GM19438 (cell line): ENCODE measurements around the gene SLC44A4.
A peak's percentile ranks its signal among the peaks of the same experiment; 100 is the strongest.
"Not testable (repeated sequence)": the region's sequence is repeated elsewhere in the genome, so short reads cannot be mapped to it uniquely, and the experiment has no call there.

Source experiments
- ATAC-seq: cut with Tn5 transposase; IDR thresholded peaks from one replicate; pipeline ENCODE4 v1.9.1; 2021; ENCODE audit warnings: low read depth; ENCODE audit not compliant: unreplicated experiment

SLC44A4 gene

GRCh38 chr6:31831350-31832215 lies 47.2 kb downstream of the SLC44A4 start:
- no peak for ATAC-seq

- no peak for ATAC-seq
Observed at GRCh38 chr6:31830886-31831335, 47.9 kb downstream of the SLC44A4 start.

DNA sequence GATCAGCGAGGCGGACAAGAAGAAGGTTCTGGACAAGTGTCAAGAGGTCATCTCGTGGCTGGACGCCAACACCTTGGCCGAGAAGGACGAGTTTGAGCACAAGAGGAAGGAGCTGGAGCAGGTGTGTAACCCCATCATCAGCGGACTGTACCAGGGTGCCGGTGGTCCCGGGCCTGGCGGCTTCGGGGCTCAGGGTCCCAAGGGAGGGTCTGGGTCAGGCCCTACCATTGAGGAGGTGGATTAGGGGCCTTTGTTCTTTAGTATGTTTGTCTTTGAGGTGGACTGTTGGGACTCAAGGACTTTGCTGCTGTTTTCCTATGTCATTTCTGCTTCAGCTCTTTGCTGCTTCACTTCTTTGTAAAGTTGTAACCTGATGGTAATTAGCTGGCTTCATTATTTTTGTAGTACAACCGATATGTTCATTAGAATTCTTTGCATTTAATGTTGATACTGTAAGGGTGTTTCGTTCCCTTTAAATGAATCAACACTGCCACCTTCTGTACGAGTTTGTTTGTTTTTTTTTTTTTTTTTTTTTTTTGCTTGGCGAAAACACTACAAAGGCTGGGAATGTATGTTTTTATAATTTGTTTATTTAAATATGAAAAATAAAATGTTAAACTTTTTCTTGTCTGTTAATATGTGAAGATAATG lies 49.0 kb downstream of the SLC44A4 start:
- no peak for ATAC-seq

GRCh38 chr6:31827286-31828079 lies 51.3 kb downstream of the SLC44A4 start, which contains the start of gene HSPA1B:
Gene HSPA1B (plus strand): TSS chr6:31827738. CDS start chr6:31827951, 213 bp downstream.
- peak; percentile 54 for ATAC-seq

DNA sequence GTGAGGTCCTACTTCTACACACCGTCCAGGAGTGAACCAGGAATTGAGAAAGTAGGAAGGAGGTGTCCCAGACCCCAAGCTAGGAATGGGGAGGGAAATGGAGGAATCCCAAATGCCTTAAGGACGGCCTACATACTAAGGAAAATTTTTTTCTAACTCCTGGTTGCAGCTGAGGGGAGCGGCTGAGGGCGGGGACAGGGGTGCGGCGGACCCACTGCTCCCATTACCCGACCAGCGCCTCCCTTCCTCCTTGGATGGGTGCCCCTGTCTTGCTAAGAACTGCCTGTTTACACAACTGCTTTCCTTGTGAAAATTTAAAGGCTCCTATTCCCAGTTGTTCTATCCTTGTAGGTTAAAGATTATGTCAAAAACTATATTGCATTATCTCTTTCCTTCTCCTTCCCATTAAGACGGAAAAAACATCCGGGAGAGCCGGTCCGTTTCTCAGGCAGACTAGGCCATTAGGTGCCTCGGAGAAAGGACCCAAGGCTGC lies 52.0 kb downstream of the SLC44A4 start:
- ATAC-seq, result no peak

DNA sequence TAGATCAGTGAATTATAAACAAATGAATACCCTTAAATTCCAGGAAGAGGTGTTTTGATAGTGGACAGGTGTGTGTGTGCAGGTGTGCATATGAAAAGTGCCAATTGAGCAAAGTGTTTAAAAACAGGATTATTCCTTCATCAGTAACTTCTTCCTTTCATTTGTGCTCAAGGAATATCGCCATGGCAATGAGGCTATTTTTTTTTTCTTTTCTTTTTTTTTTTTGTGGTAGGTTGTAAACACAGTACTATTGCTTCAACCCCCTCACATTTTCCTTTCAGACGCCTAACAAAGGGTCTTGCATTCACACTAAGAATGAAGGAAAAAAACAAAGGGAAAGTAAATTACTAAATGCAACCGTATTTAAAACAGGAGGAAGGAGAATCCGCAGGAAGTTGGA lies 53.2 kb downstream of the SLC44A4 start:
- no peak for ATAC-seq

DNA sequence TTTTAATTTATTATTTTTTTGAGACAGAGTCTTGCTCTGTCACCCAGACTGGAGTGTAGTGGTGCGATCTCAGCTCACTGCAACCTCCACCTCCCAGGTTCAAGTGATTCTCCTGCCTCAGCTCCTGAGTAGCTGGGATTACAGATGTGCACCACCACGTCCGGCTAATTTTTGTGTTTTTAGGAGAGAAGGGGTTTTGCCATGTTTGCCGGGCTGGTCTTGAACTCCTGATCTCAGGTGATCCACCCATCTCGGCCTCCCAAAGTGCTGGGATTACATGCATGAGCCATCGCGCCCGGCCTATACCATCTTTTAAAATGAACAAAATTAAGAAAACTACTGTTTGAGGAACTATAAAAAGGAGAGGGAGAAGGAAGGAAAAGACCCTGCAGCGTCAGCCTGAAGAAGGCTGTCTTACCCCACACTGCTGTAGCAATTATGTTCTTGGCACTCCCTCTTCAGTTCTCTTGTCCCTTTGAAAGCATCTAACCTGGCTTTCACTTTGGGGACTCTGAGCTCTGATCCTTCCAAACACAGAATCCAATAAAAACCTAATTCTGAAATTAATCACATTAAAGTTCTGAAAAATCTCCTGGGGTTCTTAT lies 55.1 kb downstream of the SLC44A4 start:
- ATAC-seq, result not testable (repeated sequence)

- no peak for ATAC-seq
Observed at GRCh38 chr6:31822036-31822821, 56.6 kb downstream of the SLC44A4 start.

DNA sequence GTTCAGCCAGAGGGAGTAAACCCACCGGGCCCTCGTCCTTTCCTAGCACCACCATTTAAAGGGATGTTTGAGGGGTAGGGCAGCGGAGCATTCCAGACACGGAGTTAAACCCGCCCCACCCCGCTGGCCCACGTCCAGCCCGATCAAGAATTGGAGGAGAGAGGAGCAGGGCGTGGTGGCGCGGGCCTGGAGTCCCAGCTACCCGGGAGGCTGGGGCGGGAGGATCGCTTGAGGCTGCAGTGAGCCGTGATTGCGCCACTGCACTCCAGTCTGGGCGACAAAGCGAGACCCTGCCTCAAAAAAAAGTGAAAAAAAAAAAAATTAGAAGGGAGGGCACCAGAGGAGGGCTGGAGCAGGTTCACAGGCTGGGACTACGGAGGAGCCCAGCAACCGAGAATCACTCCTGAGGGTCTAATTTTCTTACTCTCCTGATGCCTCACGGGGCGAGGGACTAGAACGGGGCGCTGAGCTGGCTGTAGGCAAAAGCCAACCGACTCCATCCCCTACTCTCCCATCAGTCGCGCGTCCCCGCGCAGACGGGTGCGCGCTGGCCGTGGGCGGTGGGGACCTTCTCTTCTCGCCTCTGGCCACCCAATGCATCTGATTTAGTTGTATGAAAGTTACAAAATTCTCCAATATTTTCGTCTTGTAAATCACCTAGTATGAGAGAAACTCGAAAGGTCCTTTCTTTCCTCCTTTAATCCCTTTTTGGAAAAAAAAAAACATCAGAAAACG lies 57.3 kb downstream of the SLC44A4 start:
- ATAC-seq, result no peak

DNA sequence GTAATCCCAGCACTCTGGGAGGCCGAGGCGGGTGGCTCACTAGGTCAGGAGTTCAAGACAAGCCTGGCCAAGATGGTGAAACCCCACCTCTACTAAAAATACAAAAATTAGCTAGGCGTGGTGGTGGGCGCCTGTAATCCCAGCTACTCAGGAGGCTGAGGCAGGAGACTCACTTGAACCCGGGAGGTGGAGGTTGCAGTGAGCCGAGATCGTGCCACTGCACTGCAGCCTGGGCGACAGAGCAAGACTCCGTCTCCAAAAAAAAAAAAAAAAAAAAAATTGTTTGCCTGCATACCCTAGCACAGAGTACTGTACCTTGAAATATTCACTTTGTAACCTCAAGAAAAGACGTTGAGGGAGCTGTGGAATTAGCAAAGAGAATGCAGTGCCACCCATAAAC lies 58.4 kb downstream of the SLC44A4 start:
- ATAC-seq, result not testable (repeated sequence)

DNA sequence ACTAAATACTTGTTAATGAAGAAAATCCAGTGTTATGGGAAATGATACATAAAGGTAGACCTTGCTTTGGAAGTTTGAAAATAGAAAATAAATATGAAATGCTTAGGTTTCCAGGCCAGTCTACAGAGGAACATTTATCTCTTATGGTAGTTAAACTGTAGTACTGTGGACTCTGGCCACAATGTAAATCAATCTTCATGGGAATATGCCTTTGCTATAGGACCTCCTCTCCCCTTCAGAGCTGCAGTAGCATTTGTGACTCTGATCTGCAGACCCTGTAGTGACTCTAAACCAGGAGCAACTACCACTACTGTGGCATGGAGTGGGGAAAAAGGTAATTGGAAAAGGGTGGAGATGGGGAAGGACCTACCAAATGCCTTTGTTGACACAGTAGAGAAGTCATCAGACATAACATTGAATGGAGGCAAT lies 58.9 kb downstream of the SLC44A4 start:
- ATAC-seq, result no peak

DNA sequence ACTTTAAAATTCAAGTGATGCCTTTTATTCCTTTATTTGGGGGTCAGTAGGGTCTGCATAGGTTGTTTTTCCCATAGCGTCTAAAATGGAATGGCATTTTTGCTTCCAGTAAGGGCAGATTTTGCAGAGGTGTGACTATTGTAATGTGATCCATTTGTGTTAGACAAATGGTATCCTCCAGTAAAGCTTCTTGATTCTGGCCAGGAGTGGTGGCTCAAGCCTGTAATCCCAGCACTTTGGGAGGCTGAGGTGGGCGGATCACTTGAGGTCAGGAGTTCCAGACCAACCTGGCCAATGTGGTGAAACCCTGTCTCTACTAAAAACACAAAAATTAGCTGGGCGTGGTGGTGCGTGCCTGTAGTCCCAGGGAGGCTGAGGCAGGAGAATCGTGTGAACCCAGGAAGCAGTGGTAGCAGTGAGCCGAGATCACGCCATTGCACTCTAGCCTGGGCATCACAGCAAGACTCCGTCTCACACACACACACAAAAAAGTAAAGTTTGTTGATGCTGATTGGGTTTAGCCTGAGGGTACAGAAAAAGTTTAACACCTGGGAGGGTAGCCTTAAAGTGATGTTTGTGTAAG lies 60.8 kb downstream of the SLC44A4 start:
- not testable (repeated sequence) for ATAC-seq

DNA sequence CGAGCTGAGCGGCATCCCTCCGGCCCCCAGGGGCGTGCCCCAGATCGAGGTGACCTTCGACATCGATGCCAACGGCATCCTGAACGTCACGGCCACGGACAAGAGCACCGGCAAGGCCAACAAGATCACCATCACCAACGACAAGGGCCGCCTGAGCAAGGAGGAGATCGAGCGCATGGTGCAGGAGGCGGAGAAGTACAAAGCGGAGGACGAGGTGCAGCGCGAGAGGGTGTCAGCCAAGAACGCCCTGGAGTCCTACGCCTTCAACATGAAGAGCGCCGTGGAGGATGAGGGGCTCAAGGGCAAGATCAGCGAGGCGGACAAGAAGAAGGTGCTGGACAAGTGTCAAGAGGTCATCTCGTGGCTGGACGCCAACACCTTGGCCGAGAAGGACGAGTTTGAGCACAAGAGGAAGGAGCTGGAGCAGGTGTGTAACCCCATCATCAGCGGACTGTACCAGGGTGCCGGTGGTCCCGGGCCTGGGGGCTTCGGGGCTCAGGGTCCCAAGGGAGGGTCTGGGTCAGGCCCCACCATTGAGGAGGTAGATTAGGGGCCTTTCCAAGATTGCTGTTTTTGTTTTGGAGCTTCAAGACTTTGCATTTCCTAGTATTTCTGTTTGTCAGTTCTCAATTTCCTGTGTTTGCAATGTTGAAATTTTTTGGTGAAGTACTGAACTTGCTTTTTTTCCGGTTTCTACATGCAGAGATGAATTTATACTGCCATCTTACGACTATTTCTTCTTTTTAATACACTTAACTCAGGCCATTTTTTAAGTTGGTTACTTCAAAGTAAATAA lies 61.5 kb downstream of the SLC44A4 start:
- not testable (repeated sequence) for ATAC-seq

- ATAC-seq, result no peak
Observed at GRCh38 chr6:31815025-31815838, 63.6 kb downstream of the SLC44A4 start, which contains the start of the genes HSPA1A and HSPA1L. Gene HSPA1A (plus strand): TSS chr6:31815543. CDS start chr6:31815757, 214 bp downstream. Gene HSPA1L (minus strand): TSS chr6:31815283. CDS start chr6:31811972, 3,311 bp downstream.

GRCh38 chr6:31814677-31815024 lies 64.1 kb downstream of the SLC44A4 start:
- ATAC-seq, result no peak

GRCh38 chr6:31813465-31813849 lies 65.3 kb downstream of the SLC44A4 start:
- ATAC-seq, result no peak
